ENCODE results near the gene MYO9B. TPM values are rescaled to one million over a fixed set of nuclear protein-coding genes. Genes with fewer than 3 reads are reported as not detected.

Gene MYO9B
- total RNA-seq, 1 donor, result 99.3 TPM

GRCh38 chr19:17079710-17080439, 4.3 kb downstream of the MYO9B start:
- DNase-seq (ENCODE audit: low read depth), result peak; percentile 99
- TF ChIP-seq CTCF (IDR thresholded peaks at IDR 0.05; ENCODE audit: insufficient read depth, low read depth, low read length), result peak; percentile 73
- H3K4me3 ChIP-seq (ENCODE audit: low read depth, low read length), result peak overlapping the region; percentile 66

- DNase-seq (ENCODE audit: low read depth), result no peak
- H3K4me3 ChIP-seq (ENCODE audit: low read depth, low read length), result peak overlapping the region; percentile 66
- no peak for TF ChIP-seq CTCF (IDR thresholded peaks at IDR 0.05; ENCODE audit: insufficient read depth, low read depth, low read length)
Observed at GRCh38 chr19:17080440-17080801, 4.8 kb downstream of the MYO9B start.

- DNase-seq (ENCODE audit: low read depth), result no peak
- TF ChIP-seq CTCF (IDR thresholded peaks at IDR 0.05; ENCODE audit: insufficient read depth, low read depth, low read length), result no peak
- H3K4me3 ChIP-seq (ENCODE audit: low read depth, low read length), result no peak overlapping the region
Observed at GRCh38 chr19:17081672-17082630, 6.4 kb downstream of the MYO9B start.

- TF ChIP-seq CTCF (IDR thresholded peaks at IDR 0.05; ENCODE audit: insufficient read depth, low read depth, low read length), result no peak
- H3K4me3 ChIP-seq (ENCODE audit: low read depth, low read length), result no peak overlapping the region
- DNase-seq (ENCODE audit: low read depth), result no peak
Observed at GRCh38 chr19:17086120-17086519, 10.5 kb downstream of the MYO9B start.

- DNase-seq (ENCODE audit: low read depth), result peak; percentile 73
- H3K4me3 ChIP-seq (ENCODE audit: low read depth, low read length), result no peak overlapping the region
- no peak for TF ChIP-seq CTCF (IDR thresholded peaks at IDR 0.05; ENCODE audit: insufficient read depth, low read depth, low read length)
Observed at GRCh38 chr19:17086834-17087233, 11.3 kb downstream of the MYO9B start.

GRCh38 chr19:17088552-17088951, 13.0 kb downstream of the MYO9B start:
- no peak for TF ChIP-seq CTCF (IDR thresholded peaks at IDR 0.05; ENCODE audit: insufficient read depth, low read depth, low read length)
- DNase-seq (ENCODE audit: low read depth), result no peak
- H3K4me3 ChIP-seq (ENCODE audit: low read depth, low read length), result no peak overlapping the region
